Measurements from ENCODE around the gene SLCO4A1. TPM values are rescaled to one million over a fixed set of nuclear protein-coding genes. Genes with fewer than 3 reads are reported as not detected.

Gene SLCO4A1
- total RNA-seq, 2 experiments from 2014 or later = 40.5 to 43.4 TPM

- Mint-ChIP-seq H3K9me3 (ENCODE audit: low read depth) (no peaks in the 10 kb centered on the region), H3K27ac (peak overlapping the region; percentile 91), H3K27me3 (no peaks in the 10 kb centered on the region), H3K4me3 (peak overlapping the region; percentile 57), H3K36me3 (ENCODE audit: low read depth) (no peaks in the 10 kb centered on the region), H3K4me1 (peaks cover 29% of the 10 kb centered on the region)
- POLR2A ChIA-PET = interaction anchor here (0.6 kb wide), 1 partner anchor 117 kb away, joined by 3 read pairs; no protein-coding TSS in a partner anchor
- ATAC-seq (peak; percentile 75), DNase-seq (peak; percentile 88)
- CTCF ChIA-PET = interaction anchor here (0.6 to 3.3 kb wide), 26 partner anchors 11 to 316 kb away, joined by 3 to 19 read pairs (median 4); no protein-coding TSS in a partner anchor
- intact Hi-C loops (cut with DNase I, micrococcal nuclease) = loop anchor here (1.0 to 5.0 kb wide), 5 partner anchors 14 to 210 kb away; partner anchors contain the start of gene CABLES2 (in 2 of the 2)
These were observed 25.3 kb upstream of the SLCO4A1 start for GRCh38 chr20:62616728-62617621.

- H3K36me3 Mint-ChIP-seq (ENCODE audit: low read depth) = no peaks in the 10 kb centered on the region
- no peaks in the 10 kb centered on the region for H3K27me3 Mint-ChIP-seq
- H3K9me3 Mint-ChIP-seq (ENCODE audit: low read depth) = no peaks in the 10 kb centered on the region
- ATAC-seq (peak; percentile 81), DNase-seq (peak; percentile 84)
- ChIA-PET CTCF (interaction anchor here (0.7 to 3.3 kb wide), 21 partner anchors 12 to 317 kb away, joined by 3 to 19 read pairs (median 4); no protein-coding TSS in a partner anchor), POLR2A (interaction anchor here (0.6 kb wide), 1 partner anchor 118 kb away, joined by 3 read pairs; no protein-coding TSS in a partner anchor)
- intact Hi-C loops (cut with DNase I, micrococcal nuclease) = loop anchor here (1.0 to 5.0 kb wide), 8 partner anchors 15 to 315 kb away; partner anchors contain the start of genes CABLES2 (in 2 of the 2) and ADRM1 (in 1 of the 2)
- H3K4me3 Mint-ChIP-seq = peak overlapping the region; percentile 50
- peaks cover 34% of the 10 kb centered on the region for H3K4me1 Mint-ChIP-seq
- H3K27ac Mint-ChIP-seq = peak overlapping the region; percentile 91
These were observed 24.4 kb upstream of the SLCO4A1 start for GRCh38 chr20:62617711-62618483.

GRCh38 chr20:62618611-62619529 lies 23.4 kb upstream of the SLCO4A1 start:
- Mint-ChIP-seq H3K9me3 (ENCODE audit: low read depth) (no peaks in the 10 kb centered on the region), H3K36me3 (ENCODE audit: low read depth) (no peaks in the 10 kb centered on the region), H3K4me3 (peak overlapping the region; percentile 50), H3K27ac (peak overlapping the region; percentile 91), H3K4me1 (peaks cover 43% of the 10 kb centered on the region), H3K27me3 (no peaks in the 10 kb centered on the region)
- DNase-seq (peak; percentile 75), ATAC-seq (peak; percentile 53)
- CTCF ChIA-PET = interaction anchor here (3.3 kb wide), 1 partner anchor 119 kb away, joined by 19 read pairs; no protein-coding TSS in a partner anchor
- POLR2A ChIA-PET = no interaction called here
- intact Hi-C loops (cut with DNase I, micrococcal nuclease) = loop anchor here (1.0 to 5.0 kb wide), 5 partner anchors 117 to 316 kb away; partner anchors contain the start of genes ADRM1 (in 1 of the 2) and CABLES2 (in 1 of the 2)

GRCh38 chr20:62620625-62621024 lies 21.7 kb upstream of the SLCO4A1 start:
- Mint-ChIP-seq H3K27ac (no peak overlapping the region), H3K4me1 (peaks cover 47% of the 10 kb centered on the region), H3K9me3 (ENCODE audit: low read depth) (no peaks in the 10 kb centered on the region), H3K36me3 (ENCODE audit: low read depth) (no peaks in the 10 kb centered on the region), H3K4me3 (no peak overlapping the region), H3K27me3 (no peaks in the 10 kb centered on the region)
- DNase-seq (no peak), ATAC-seq (no peak)
- ChIA-PET CTCF (no interaction called here), POLR2A (no interaction called here)
- intact Hi-C loops (cut with DNase I, micrococcal nuclease) = loop anchor here in 1 of 2 experiments (5.0 kb wide), 1 partner anchor 233 kb away; the partner anchor contains the start of gene RPS21

GRCh38 chr20:62621251-62622110 lies 20.8 kb upstream of the SLCO4A1 start:
- Mint-ChIP-seq H3K4me1 (peaks cover 47% of the 10 kb centered on the region), H3K9me3 (ENCODE audit: low read depth) (no peaks in the 10 kb centered on the region), H3K27me3 (no peaks in the 10 kb centered on the region), H3K4me3 (no peak overlapping the region), H3K36me3 (ENCODE audit: low read depth) (no peaks in the 10 kb centered on the region), H3K27ac (peak overlapping the region; percentile 96)
- ChIA-PET CTCF (interaction anchor here (0.8 to 0.9 kb wide), 2 partner anchors 9 to 122 kb away, joined by 3 read pairs; no protein-coding TSS in a partner anchor), POLR2A (no interaction called here)
- DNase-seq = no peak
- no peak for ATAC-seq
- intact Hi-C loops (cut with DNase I, micrococcal nuclease) = loop anchor here in 1 of 2 experiments (5.0 kb wide), 1 partner anchor 234 kb away; the partner anchor contains the start of gene RPS21

- DNase-seq = no peak
- ChIA-PET POLR2A (no interaction called here), CTCF (interaction anchor here (0.8 to 1.0 kb wide), 3 partner anchors 8 to 123 kb away, joined by 3 read pairs; no protein-coding TSS in a partner anchor)
- H3K4me3 Mint-ChIP-seq = peak overlapping the region; percentile 69
- intact Hi-C loops (cut with DNase I, micrococcal nuclease) = loop anchor here in 1 of 2 experiments (5.0 kb wide), 1 partner anchor 235 kb away; the partner anchor contains the start of gene RPS21
- no peaks in the 10 kb centered on the region for H3K9me3 Mint-ChIP-seq (ENCODE audit: low read depth)
- H3K36me3 Mint-ChIP-seq (ENCODE audit: low read depth) = no peaks in the 10 kb centered on the region
- H3K27me3 Mint-ChIP-seq = no peaks in the 10 kb centered on the region
- peaks cover 40% of the 10 kb centered on the region for H3K4me1 Mint-ChIP-seq
- no peak for ATAC-seq
- H3K27ac Mint-ChIP-seq = peak overlapping the region; percentile 96
These were observed 20.0 kb upstream of the SLCO4A1 start for GRCh38 chr20:62622178-62622876.

- ChIA-PET CTCF (interaction anchor here (0.6 to 1.6 kb wide), 6 partner anchors 14 to 211 kb away, joined by 3 to 7 read pairs (median 4); no protein-coding TSS in a partner anchor), POLR2A (interaction anchor here (0.6 to 0.8 kb wide), 2 partner anchors 19 to 56 kb away, joined by 3 read pairs; partner anchors contain the start of gene SLCO4A1)
- H3K4me3 Mint-ChIP-seq = peak overlapping the region; percentile 69
- intact Hi-C loops (cut with DNase I, micrococcal nuclease) = loop anchor here in 1 of 2 experiments (1.0 to 5.0 kb wide), 3 partner anchors 121 to 321 kb away; partner anchors contain the start of genes ADRM1 and RPS21
- H3K9me3 Mint-ChIP-seq (ENCODE audit: low read depth) = no peaks in the 10 kb centered on the region
- H3K36me3 Mint-ChIP-seq (ENCODE audit: low read depth) = no peaks in the 10 kb centered on the region
- peak overlapping the region; percentile 96 for H3K27ac Mint-ChIP-seq
- no peaks in the 10 kb centered on the region for H3K27me3 Mint-ChIP-seq
- H3K4me1 Mint-ChIP-seq = peaks cover 33% of the 10 kb centered on the region
- DNase-seq (no peak), ATAC-seq (peak; percentile 8)
These were observed 19.3 kb upstream of the SLCO4A1 start for GRCh38 chr20:62622877-62623487.

- intact Hi-C loops (cut with DNase I, micrococcal nuclease) = loop anchor here (1.0 to 5.0 kb wide), 7 partner anchors 19 to 385 kb away; partner anchors contain the start of genes SLCO4A1 (in 2 of the 2), ADRM1 (in 1 of the 2), OSBPL2 (in 1 of the 2) and RPS21 (in 1 of the 2)
- Mint-ChIP-seq H3K4me3 (peak overlapping the region; percentile 69), H3K4me1 (peaks cover 26% of the 10 kb centered on the region), H3K27ac (peak overlapping the region; percentile 96), H3K27me3 (no peaks in the 10 kb centered on the region), H3K9me3 (ENCODE audit: low read depth) (no peaks in the 10 kb centered on the region), H3K36me3 (ENCODE audit: low read depth) (no peaks in the 10 kb centered on the region)
- ChIA-PET POLR2A (interaction anchor here (0.6 to 0.8 kb wide), 2 partner anchors 18 to 55 kb away, joined by 3 read pairs; partner anchors contain the start of gene SLCO4A1), CTCF (interaction anchor here (0.6 to 1.6 kb wide), 9 partner anchors 10 to 292 kb away, joined by 3 to 7 read pairs (median 3); no protein-coding TSS in a partner anchor)
- ATAC-seq (peak; percentile 91), DNase-seq (peak; percentile 97)
These were observed 18.6 kb upstream of the SLCO4A1 start for GRCh38 chr20:62623488-62624324.

Data from activated CD4-positive, alpha-beta T cell treated with anti-CD3 and anti-CD28 coated beads for 36 hours (primary cell).